Suprapubic skin (tissue), 3 donors: Measurements from ENCODE around the gene ARID1B.

Source experiments
- POLR2AphosphoS5 ChIP-seq, 3 donors: sonication (generic); formaldehyde crosslinking; IDR thresholded peaks; one replicate each; pipeline ENCODE4 v1.6.1; 2017; ENCODE audit warnings: antibody characterized with exemption in 3 of 3
- TF ChIP-seq, protein P1 (sequence below), 2 donors: fragments of 200-600 bp in 1 of 2; fragments of 450-650 bp in 1 of 2; sonication (generic) in 1 of 2; IDR thresholded peaks; one replicate each; pipeline ENCODE4 v1.5.1; 2016 to 2019; ENCODE audit warnings: antibody characterized with exemption in 2 of 2, mild to moderate bottlenecking in 1 of 2, moderate library complexity in 1 of 2

DNA sequence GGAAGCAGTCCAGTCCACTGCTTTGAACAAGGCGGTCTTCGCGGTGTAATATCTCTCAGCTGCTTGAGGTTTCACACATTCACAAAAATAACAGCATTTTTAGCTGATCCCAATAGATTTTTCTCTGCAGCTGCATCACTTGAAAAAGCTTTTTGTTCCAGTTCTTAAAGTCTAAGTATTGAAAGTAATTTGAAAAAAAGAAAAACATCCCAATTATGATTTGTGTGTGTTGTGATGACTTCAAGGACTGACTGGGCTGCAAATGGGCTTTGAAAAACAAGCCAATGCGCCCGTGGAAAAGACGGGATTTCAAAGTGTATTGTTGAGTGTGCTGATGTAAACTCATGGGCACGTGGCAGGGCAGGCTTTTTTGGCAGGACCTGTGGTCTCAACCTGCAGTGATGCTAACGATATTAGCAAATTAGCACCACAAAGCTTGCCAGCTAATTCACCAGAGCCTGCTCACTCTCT, 395.1 kb downstream of the ARID1B start:
- TF ChIP-seq, protein P1, sequence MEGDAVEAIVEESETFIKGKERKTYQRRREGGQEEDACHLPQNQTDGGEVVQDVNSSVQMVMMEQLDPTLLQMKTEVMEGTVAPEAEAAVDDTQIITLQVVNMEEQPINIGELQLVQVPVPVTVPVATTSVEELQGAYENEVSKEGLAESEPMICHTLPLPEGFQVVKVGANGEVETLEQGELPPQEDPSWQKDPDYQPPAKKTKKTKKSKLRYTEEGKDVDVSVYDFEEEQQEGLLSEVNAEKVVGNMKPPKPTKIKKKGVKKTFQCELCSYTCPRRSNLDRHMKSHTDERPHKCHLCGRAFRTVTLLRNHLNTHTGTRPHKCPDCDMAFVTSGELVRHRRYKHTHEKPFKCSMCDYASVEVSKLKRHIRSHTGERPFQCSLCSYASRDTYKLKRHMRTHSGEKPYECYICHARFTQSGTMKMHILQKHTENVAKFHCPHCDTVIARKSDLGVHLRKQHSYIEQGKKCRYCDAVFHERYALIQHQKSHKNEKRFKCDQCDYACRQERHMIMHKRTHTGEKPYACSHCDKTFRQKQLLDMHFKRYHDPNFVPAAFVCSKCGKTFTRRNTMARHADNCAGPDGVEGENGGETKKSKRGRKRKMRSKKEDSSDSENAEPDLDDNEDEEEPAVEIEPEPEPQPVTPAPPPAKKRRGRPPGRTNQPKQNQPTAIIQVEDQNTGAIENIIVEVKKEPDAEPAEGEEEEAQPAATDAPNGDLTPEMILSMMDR (IDR thresholded peaks at IDR 0.05) = no peak
- no peak for TF ChIP-seq POLR2AphosphoS5 (IDR thresholded peaks at IDR 0.05)
